ENCODE results near the gene SMURF1. TPM values are rescaled to one million over a fixed set of nuclear protein-coding genes. Genes with fewer than 3 reads are reported as not detected.

The SMURF1 gene
- total RNA-seq, 4 donors from 2014 or later = 26.9 to 74.9 (median 30.2) TPM

DNA sequence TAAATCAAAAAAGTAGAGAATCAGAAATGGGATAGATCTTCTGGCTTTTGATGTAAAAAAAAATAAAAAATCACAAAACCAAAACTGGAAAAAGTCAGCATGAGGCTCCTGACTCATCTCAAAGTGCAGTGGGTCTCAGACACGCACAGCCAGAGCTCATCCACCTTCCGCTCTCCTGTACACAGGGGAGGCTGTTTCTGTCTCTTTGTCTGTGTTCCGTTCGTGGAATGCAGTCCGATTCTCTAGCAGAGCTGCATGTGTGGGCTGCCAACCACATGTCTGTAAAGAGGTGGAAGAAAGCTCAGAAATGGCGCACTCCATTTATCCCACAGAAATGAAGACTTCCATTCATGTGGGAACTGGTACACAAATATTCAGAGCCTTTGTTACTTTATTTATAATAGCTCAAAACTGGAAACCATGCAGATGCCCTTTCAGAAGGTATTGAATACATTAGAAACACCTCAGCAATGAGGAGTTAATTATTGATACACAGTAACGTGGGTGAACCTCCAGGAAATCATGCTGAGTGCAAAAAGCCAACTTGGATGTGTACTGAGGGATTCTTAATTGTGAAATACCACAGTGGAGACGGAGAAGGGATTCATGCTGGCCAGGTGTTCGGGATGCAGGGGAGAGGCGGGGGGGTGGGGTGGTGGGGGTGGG, 142.3 kb downstream of the SMURF1 start:
- 82% methylated on average over 10 of the region's 10 CpGs for WGBS
- peak; percentile 13 to 59 for DNase-seq (ENCODE audit: low spot score in 2 of 2)
- no peaks in the 10 kb centered on the region for H3K4me1 ChIP-seq
- TF ChIP-seq, protein P1, sequence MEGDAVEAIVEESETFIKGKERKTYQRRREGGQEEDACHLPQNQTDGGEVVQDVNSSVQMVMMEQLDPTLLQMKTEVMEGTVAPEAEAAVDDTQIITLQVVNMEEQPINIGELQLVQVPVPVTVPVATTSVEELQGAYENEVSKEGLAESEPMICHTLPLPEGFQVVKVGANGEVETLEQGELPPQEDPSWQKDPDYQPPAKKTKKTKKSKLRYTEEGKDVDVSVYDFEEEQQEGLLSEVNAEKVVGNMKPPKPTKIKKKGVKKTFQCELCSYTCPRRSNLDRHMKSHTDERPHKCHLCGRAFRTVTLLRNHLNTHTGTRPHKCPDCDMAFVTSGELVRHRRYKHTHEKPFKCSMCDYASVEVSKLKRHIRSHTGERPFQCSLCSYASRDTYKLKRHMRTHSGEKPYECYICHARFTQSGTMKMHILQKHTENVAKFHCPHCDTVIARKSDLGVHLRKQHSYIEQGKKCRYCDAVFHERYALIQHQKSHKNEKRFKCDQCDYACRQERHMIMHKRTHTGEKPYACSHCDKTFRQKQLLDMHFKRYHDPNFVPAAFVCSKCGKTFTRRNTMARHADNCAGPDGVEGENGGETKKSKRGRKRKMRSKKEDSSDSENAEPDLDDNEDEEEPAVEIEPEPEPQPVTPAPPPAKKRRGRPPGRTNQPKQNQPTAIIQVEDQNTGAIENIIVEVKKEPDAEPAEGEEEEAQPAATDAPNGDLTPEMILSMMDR (IDR thresholded peaks at IDR 0.05) = no peak
- TF ChIP-seq POLR2AphosphoS5 (IDR thresholded peaks at IDR 0.05) (no peak), EP300 (IDR thresholded peaks at IDR 0.05) (no peak), POLR2A (IDR thresholded peaks at IDR 0.05) (no peak)
- H3K4me3 ChIP-seq = no peak overlapping the region
- no peaks in the 10 kb centered on the region for H3K9me3 ChIP-seq
- no peak overlapping the region for H3K27ac ChIP-seq
- no peaks in the 10 kb centered on the region for H3K27me3 ChIP-seq
- H3K36me3 ChIP-seq = peaks cover 87% of the 10 kb centered on the region

GRCh38 chr7:99000904-99001465, 142.9 kb downstream of the SMURF1 start:
- DNase-seq (ENCODE audit: low spot score in 2 of 2) = peak; percentile 18 to 45
- Histone ChIP-seq H3K27me3 (no peaks in the 10 kb centered on the region), H3K4me3 (no peak overlapping the region), H3K36me3 (peaks cover 87% of the 10 kb centered on the region), H3K4me1 (no peaks in the 10 kb centered on the region), H3K27ac (no peak overlapping the region), H3K9me3 (no peaks in the 10 kb centered on the region)
- TF ChIP-seq, protein P1 (IDR thresholded peaks at IDR 0.05) = no peak
- no peak for TF ChIP-seq EP300 (IDR thresholded peaks at IDR 0.05)
- TF ChIP-seq POLR2AphosphoS5 (IDR thresholded peaks at IDR 0.05) = no peak
- 77% methylated on average over 14 of the region's 14 CpGs for WGBS

- TF ChIP-seq POLR2AphosphoS5 (IDR thresholded peaks at IDR 0.05) (no peak), EP300 (IDR thresholded peaks at IDR 0.05) (no peak), POLR2A (IDR thresholded peaks at IDR 0.05) (no peak)
- TF ChIP-seq, protein P1 (IDR thresholded peaks at IDR 0.05) = no peak
- Histone ChIP-seq H3K27ac (no peak overlapping the region), H3K27me3 (no peaks in the 10 kb centered on the region), H3K9me3 (no peaks in the 10 kb centered on the region), H3K4me3 (no peak overlapping the region), H3K36me3 (peaks cover 87% of the 10 kb centered on the region), H3K4me1 (no peaks in the 10 kb centered on the region)
- WGBS = 90% methylated on average over 13 of the region's 20 CpGs
- peak; percentile 37 to 67 for DNase-seq (ENCODE audit: low spot score in 2 of 2)
These were observed 143.6 kb downstream of the SMURF1 start for GRCh38 chr7:99000196-99000903.

GRCh38 chr7:98998821-98999725, 144.8 kb downstream of the SMURF1 start:
- Histone ChIP-seq H3K4me1 (no peaks in the 10 kb centered on the region), H3K36me3 (peaks cover 87% of the 10 kb centered on the region), H3K9me3 (no peaks in the 10 kb centered on the region), H3K27me3 (no peaks in the 10 kb centered on the region), H3K4me3 (no peak overlapping the region), H3K27ac (no peak overlapping the region)
- DNase-seq (ENCODE audit: low spot score in 2 of 2) = peak; percentile 27 to 29
- TF ChIP-seq POLR2A (IDR thresholded peaks at IDR 0.05) = no peak
- WGBS = 68% methylated on average over 10 of the region's 10 CpGs

- WGBS = 79% methylated on average over 3 of the region's 3 CpGs
- H3K36me3 ChIP-seq = peaks cover 88% of the 10 kb centered on the region
- peak in 1 of 2 donors; percentile 18 for DNase-seq (ENCODE audit: low spot score in 2 of 2)
- H3K4me3 ChIP-seq = no peak overlapping the region
- H3K4me1 ChIP-seq = no peaks in the 10 kb centered on the region
- no peaks in the 10 kb centered on the region for H3K9me3 ChIP-seq
- no peaks in the 10 kb centered on the region for H3K27me3 ChIP-seq
- H3K27ac ChIP-seq = no peak overlapping the region
- TF ChIP-seq POLR2A (IDR thresholded peaks at IDR 0.05) (no peak), POLR2AphosphoS5 (IDR thresholded peaks at IDR 0.05) (no peak), EP300 (IDR thresholded peaks at IDR 0.05) (no peak)
- TF ChIP-seq, protein P1 (IDR thresholded peaks at IDR 0.05) = no peak
These were observed 146.1 kb downstream of the SMURF1 start for GRCh38 chr7:98997846-98998245.

Measured in suprapubic skin (tissue), 4 donors.